HG02798 (cell line): Measurements from ENCODE around the gene EVI2A.
"Not testable (repeated sequence)": the region's sequence is repeated elsewhere in the genome, so short reads cannot be mapped to it uniquely, and the experiment has no call there.

Experiments
- ATAC-seq: cut with Tn5 transposase; IDR thresholded peaks from one replicate; pipeline ENCODE4 v1.9.1; 2021; ENCODE audit warnings: mild to moderate bottlenecking; ENCODE audit not compliant: unreplicated experiment, poor library complexity

The EVI2A gene

GRCh38 chr17:31313982-31314781, 7.2 kb downstream of the EVI2A start, which contains the start of gene EVI2B:
Gene EVI2B, minus strand, starts transcription at chr17:31314054. Its CDS starts 8,445 bp downstream, at chr17:31305609.
- peak; percentile 32 for ATAC-seq

DNA sequence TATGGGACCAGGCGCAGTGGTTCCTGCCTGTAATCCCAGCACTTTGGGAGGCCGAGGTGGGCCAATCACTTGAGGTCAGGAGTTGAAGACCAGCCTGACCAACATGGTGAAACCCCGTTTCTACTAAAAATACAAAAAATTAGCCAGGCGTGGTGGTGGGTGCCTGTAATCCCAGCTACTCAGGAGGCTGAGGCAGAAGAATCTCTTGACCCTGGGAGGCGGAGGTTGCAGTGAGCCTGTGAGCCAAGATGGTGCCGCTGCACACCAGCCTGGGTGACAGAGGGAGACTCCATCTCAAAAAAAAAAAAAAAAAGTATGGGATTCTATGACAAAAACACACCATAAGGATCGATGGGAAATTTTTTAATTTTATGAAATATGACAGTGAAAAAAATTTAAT, 9.2 kb downstream of the EVI2A start:
- ATAC-seq, result not testable (repeated sequence)

- no peak for ATAC-seq
Measured at GRCh38 chr17:31311526-31311925, 9.9 kb downstream of the EVI2A start.

DNA sequence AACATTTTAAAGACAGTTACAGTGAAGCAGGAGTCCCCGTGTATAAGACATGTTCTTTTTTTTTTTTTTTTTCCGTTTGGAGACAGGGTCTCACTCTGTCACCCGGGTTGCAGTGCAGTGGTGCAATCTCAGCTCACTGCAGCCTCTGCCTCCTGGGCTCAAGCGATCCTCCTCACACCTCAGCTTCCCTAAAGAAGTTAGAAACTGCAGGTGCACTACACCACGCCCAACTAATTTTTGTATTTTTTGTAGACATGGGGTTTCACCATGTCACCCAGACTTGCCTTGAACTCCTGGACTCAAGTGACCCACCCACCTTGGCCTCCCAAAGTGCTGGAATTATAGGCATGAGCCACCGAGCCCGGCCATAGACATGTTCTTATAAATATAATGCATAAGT, 10.5 kb downstream of the EVI2A start:
- ATAC-seq, result no peak

DNA sequence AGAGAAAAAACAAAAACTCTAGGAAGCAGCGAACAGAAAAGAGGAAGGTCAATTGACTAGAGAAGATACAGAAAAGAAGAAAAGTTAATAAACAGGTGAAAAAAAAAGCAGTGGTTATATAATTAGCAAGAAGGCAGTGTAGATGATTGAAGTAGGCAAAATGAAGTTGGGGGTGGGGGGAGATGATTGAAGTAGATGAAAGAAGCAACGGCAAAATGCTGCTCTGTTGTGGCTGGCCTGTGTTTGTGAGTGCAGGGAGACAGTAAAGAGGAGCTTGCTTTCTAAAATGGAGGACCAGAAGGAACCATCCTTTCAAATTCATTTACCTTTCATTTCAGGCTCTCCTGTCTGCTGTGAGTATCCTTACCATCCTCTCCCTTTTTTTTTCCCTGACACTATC, 11.2 kb downstream of the EVI2A start:
- no peak for ATAC-seq

GRCh38 chr17:31309556-31309955, 11.9 kb downstream of the EVI2A start:
- ATAC-seq, result no peak

GRCh38 chr17:31308372-31309334, 12.8 kb downstream of the EVI2A start:
- ATAC-seq, result peak; percentile 35

DNA sequence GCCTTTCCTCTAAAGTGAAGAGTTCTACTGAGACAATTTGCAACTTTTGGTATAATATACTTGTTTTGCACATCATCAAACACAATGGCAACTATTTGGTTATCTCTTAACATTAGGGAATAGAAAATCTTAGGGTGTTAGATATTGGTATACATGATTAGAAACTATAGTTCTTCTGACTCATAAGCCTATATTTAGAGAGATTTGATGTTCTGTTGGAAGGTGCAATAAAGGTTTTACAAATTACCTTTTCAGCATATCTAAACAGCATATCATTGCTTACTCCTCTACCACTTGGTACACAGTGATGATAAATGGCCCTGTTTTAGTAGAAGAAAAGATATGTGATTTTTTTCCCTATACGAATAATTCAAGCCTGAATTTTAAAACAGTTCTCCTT, 13.8 kb downstream of the EVI2A start:
- ATAC-seq, result no peak

- ATAC-seq, result no peak
Measured at GRCh38 chr17:31299624-31300023, 21.8 kb downstream of the EVI2A start.

- ATAC-seq, result no peak
Measured at GRCh38 chr17:31297090-31297489, 24.3 kb downstream of the EVI2A start, which contains the start of gene OMG. Gene OMG, minus strand, starts transcription at chr17:31297239. Its CDS starts 908 bp downstream, at chr17:31296331.

GRCh38 chr17:31296142-31296541, 25.3 kb downstream of the EVI2A start:
- no peak for ATAC-seq

DNA sequence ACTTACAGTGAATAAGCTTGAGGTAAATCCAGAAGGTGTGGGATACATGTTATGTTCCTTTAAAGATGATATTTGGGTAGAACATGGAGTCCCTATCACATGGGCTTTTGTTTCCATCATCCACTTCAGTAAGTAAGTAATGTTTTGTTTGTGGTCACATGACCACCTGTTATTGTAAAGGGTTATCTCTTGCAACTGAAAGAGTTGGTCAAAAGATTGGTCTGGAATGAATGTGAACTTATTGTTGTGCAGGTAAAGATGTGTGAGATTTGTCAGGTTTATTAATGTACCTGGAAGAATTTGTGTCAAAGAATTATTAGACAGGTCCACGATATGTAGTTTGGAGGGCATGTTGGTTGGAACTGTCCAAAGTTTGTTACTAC, 25.9 kb downstream of the EVI2A start:
- ATAC-seq, result no peak

GRCh38 chr17:31294820-31295488, 26.5 kb downstream of the EVI2A start:
- ATAC-seq, result no peak

DNA sequence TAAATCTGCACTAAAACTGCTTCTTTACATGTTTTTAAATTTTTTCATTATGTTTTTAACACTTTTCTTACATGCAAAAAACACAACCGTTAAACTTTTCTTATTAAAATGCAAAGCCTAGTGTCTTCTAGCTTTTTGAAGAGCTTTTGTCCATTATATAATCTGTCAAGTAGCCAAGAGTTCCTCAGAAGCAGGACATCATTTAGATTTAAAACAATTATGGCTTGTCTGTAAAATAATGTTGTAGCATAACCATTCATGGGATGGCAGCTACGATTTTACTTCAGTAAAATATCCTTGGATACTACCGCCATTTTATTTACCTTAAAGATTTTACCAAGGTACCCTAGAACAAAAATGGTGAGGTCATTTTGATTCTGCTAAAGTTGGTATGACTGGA, 27.2 kb downstream of the EVI2A start:
- no peak for ATAC-seq

DNA sequence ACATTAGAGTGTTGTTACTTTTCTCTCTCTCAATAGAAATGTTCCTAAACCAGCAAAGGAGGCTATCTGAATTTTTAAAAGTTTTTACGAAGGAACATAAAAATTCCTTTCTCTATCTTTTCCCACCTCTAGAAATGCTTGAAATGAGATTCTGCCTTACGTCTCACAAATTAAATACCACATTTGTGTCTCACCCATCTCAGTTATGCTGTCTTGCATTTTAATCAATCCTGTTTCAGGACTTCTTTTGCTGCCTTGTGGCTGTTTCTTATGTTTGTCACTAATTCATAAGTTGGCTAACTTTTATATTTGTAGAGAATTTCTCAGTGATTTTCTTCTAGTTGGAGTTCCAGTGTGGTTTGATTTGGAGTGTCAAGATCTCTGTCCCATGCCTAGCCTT, 27.8 kb downstream of the EVI2A start:
- ATAC-seq, result no peak

- ATAC-seq, result no peak
Measured at GRCh38 chr17:31291820-31292219, 29.6 kb downstream of the EVI2A start.

DNA sequence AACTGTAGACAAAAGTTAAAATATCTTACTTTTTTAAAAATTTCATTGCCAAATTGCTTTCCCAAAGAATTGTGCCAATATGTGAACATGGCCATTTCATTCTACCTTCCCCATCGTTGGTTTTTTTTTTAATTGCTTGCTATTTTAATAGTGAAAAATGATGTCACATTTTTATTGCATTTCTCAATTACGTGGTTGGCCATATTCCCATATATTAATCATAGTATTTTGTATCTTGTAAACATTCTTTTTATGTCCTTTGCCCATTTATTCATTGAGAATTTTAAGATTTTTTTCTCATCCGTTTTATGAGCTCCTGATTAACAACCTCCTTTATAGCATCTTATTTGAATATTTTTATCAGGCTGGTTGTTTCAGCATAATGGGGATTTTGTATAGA, 31.6 kb downstream of the EVI2A start:
- no peak for ATAC-seq

DNA sequence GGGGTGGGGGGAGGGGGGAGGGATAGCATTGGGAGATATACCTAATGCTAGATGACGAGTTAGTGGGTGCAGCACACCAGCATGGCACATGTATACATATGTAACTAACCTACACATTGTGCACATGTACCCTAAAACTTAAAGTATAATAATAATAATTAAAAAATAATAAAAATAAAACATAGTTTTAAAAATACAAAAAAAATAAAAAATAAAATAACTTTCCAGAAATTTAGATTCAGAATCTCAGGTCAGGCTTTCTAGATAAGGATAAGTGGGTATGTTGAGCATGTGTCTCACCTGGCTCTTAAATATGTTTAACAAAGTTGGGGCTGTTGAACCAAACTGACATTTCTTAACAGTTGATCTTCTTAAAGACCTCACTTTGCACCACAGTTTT, 33.5 kb downstream of the EVI2A start:
- ATAC-seq, result not testable (repeated sequence)

DNA sequence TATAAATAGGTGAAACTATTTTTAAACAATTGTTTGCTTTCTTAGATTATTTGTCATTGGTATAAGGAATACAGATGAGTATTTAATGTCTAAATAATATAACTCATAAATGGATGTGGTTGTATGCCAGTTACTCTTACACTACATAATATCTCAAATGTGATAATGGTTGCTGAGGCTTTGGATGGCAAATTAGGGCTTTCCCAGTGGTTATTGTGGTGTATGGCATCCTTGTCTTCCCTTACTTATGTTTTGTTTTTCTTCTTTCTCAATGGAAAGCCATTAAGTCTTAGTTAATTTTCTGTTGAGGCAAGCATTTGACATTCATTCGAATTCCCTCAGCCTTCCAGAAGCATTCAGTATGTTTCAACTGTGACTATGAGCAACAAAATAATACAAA, 34.8 kb downstream of the EVI2A start:
- ATAC-seq, result no peak

DNA sequence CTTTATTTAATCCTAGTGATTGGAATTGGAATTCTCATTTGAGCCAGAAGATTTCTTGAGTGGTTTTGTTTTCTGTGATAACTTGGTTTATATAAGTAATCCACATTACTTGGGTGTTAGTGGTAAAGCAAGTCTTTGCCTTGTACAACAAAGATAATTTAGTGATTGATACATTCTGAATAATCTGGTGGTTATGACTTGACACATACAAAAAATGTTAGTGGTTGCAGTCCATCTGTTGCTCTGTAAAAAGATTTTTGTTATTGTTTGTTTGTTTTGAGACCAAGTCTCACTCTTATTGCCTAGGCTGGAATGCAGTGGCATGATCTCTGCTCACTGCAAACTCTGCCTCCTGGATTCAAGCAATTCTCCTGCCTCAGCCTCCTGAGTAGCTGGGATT, 37.6 kb downstream of the EVI2A start:
- no peak for ATAC-seq

GRCh38 chr17:31281061-31281460, 40.4 kb downstream of the EVI2A start:
- no peak for ATAC-seq
